Measurements from ENCODE around the gene PWWP2A.
"Not testable (repeated sequence)": the region's sequence is repeated elsewhere in the genome, so short reads cannot be mapped to it uniquely, and the experiment has no call there.

PWWP2A gene

GRCh38 chr5:160119142-160119904 lies at the start of gene PWWP2A:
Gene PWWP2A, minus strand, starts transcription at chr5:160119450. Its CDS starts 62 bp downstream, at chr5:160119388.
- DNase-seq (ENCODE audit: low read depth): peak; percentile 90

GRCh38 chr5:160167624-160168165 lies 48.4 kb upstream of the PWWP2A start:
- no peak for DNase-seq (ENCODE audit: low read depth)

GRCh38 chr5:160166973-160167623 lies 47.8 kb upstream of the PWWP2A start:
- DNase-seq (ENCODE audit: low read depth): no peak

- DNase-seq (ENCODE audit: low read depth): no peak
Measured at GRCh38 chr5:160166069-160166972, 47.1 kb upstream of the PWWP2A start.

GRCh38 chr5:160165137-160166068 lies 46.2 kb upstream of the PWWP2A start:
- DNase-seq (ENCODE audit: low read depth): peak; percentile 1

- no peak for DNase-seq (ENCODE audit: low read depth)
Measured at GRCh38 chr5:160162910-160163309, 43.7 kb upstream of the PWWP2A start.

- DNase-seq (ENCODE audit: low read depth): no peak
Measured at GRCh38 chr5:160161626-160162025, 42.4 kb upstream of the PWWP2A start.

DNA sequence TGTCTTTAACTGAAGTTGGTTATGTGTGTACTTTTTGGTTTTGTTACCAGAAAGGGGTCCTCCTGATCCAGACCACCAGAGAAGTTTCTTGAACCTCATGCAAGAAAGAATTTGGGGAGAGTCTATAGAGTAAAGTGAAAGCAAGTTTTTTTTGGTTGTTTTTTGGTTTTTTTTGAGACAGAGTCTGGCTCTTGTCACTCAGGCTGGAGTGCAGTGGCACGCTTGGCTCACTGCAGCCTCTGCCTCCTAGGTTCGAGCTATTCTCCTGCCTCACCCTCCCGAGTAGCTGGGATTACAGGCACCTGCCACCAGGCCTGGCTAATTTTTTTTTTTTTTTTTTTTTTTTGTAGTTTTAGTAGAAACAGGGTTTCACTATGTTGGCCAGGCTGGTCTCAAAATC lies 41.6 kb upstream of the PWWP2A start:
- DNase-seq (ENCODE audit: low read depth): not testable (repeated sequence)

DNA sequence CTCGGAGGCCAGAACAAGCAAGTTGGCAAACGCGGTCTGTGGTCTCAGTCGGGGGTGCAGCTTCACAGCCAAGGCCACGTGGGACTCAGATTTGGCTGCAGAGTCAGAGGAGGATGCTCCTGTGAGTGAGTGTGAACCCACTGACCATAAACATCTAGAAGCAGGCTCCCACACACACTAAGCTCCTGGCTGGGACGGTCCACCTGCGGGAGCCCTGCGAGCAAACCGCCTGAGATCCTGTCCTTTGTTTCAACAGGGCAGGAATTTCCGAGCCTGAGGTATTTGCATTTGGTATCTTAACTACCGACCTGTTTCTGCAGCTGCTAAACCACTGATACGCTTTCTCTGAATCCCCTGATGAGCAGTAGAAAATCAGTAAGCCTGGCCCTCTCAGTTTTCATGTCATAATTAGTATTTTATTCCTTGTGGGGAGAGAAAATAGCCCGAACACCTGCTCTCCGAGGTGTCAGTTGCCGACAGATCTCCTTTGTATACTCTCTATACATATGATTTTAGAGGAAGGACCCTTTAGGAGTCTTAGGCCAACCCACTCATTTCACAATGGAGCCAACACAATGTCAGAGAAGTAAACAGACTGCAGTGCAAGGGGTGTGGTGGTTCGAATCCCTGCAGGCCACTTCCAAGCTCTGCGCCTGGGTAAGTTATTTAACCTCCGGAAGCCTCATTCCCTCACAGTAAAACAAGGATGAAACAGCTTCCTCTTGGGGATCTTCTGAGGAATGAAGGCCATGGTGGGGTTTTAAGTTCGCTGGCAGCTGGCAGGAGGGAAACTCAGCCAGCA lies 40.9 kb upstream of the PWWP2A start:
- no peak for DNase-seq (ENCODE audit: low read depth)

GRCh38 chr5:160158087-160158486 lies 38.8 kb upstream of the PWWP2A start:
- no peak for DNase-seq (ENCODE audit: low read depth)

DNA sequence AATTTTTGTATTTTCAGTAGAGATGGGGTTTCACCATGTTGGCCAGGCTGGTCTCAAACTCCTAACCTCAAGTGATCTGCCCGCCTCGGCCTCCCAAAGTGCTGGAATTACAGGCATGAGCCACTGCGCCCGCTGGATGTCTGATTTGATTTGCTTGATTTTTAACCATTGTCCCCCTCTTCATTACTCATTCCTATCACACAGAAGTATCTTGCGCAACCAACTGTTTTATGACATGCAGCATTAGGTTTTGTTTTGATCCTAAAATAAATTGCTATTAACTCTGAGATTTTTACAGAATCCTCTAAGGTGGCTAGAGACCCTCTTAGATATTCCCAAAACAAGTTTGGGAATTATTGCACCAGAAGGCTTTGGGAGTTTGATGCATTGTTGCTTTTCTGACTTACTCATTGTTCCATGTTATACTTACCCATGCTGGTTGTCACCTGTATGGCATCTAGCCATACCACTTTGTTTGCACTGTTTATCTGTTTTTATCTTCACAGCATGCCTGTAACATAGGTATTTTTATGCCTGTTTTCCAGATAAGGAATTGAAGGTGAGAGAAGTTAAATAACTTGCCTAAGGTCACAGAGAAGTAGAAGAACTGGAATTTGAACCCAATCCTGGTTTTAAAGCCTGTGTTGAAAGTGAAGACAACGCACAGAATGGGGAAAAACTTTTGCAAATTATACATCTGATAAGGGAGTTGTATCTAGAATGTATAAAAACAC lies 35.9 kb upstream of the PWWP2A start:
- DNase-seq (ENCODE audit: low read depth): no peak

DNA sequence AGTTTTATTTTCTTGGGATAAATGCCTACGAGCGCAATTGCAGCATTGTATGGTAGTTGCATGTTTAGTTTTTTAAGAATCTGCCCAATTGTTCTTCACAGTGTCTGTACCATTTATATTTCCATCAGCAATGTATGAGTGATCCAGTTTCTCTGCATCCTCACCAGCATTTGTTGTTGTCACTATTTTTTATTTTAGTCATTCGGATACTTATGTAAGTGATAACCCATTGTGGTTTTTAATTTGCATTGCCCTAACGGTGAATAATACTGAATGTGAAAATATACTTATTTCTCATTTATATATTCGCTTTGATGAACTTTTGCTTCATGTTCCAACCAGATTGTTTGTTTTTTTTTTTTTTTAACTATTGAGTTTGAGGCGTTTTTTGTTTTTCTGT lies 33.7 kb upstream of the PWWP2A start:
- DNase-seq (ENCODE audit: low read depth): no peak

- DNase-seq (ENCODE audit: low read depth): no peak
Measured at GRCh38 chr5:160152287-160152686, 33.0 kb upstream of the PWWP2A start.

- no peak for DNase-seq (ENCODE audit: low read depth)
Measured at GRCh38 chr5:160151017-160151416, 31.8 kb upstream of the PWWP2A start.

DNA sequence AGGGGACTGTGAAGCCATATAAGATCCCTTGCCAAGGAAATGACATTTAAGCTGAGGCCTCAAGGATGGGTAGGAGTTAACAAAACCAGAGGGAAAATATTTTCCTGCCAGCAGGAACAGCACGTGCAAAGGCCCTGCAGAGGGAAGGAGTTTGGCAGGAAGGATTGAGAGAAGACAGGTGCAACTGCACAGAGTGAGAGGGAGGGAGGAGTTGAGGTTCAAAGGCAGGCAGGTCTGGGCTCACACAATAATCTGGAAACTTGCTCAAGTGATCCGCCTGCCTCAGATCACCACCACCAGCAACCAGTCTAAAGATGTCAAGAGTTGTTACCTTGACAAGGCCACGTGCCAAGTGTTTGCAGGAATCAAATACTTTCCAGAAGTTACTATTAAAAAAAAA lies 31.1 kb upstream of the PWWP2A start:
- no peak for DNase-seq (ENCODE audit: low read depth)

- not testable (repeated sequence) for DNase-seq (ENCODE audit: low read depth)
Measured at GRCh38 chr5:160144436-160144835, 25.2 kb upstream of the PWWP2A start.

DNA sequence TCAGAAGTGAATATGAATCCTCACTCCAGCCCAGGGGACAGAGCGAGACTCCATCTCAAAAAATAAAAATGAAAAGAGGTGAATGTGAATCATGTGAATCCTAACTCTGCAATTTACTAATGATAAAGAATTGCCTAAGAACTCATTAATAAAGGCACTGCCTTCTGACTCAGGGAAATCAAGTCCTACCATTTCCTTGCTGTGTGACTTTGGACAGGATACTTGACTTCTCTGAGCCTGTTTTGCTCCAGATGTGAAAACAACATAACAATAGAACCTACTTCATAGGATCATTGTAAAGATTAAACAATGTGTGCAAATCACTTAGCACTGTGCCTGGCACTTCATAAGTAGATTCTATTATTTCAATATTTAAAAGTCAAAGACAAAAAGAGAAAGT lies 15.1 kb upstream of the PWWP2A start:
- DNase-seq (ENCODE audit: low read depth): no peak

- DNase-seq (ENCODE audit: low read depth): no peak
Measured at GRCh38 chr5:160133918-160134304, 14.7 kb upstream of the PWWP2A start.

- DNase-seq (ENCODE audit: low read depth): no peak
Measured at GRCh38 chr5:160133071-160133917, 14.0 kb upstream of the PWWP2A start.

Measured in stimulated activated CD8-positive, alpha-beta memory T cell treated with anti-CD3 and anti-CD28 coated beads, Interleukin-4, amount 100 ng/mL, for 24 hours (primary cell).